Loucy (cell line): ENCODE results near the gene CLMP.
"Not testable (repeated sequence)": the region's sequence is repeated elsewhere in the genome, so short reads cannot be mapped to it uniquely, and the experiment has no call there.

Source experiments
- H2AFZ ChIP-seq: fragments of 200-600 bp; sonication (generic); 2 replicates; pipeline ENCODE4 v1.6.0; 2016; ENCODE audit warnings: antibody characterized with exemption, mild to moderate bottlenecking, low read length, moderate library complexity
- H3F3A ChIP-seq: fragments of 200-600 bp; 2 replicates; pipeline ENCODE4 v1.6.0; 2016; ENCODE audit warnings: antibody characterized with exemption, low read depth, mild to moderate bottlenecking
- H3K27me3 ChIP-seq: fragments of 200-600 bp; sonication (generic); 2 replicates; pipeline ENCODE4 v1.6.1; 2014; ENCODE audit warnings: low read length, mild to moderate bottlenecking; ENCODE audit not compliant: insufficient read depth, poor library complexity, severe bottlenecking
- H3K36me3 ChIP-seq: fragments of 200-600 bp; sonication (generic); 2 replicates; pipeline ENCODE4 v1.6.1; 2016; ENCODE audit warnings: low read length; ENCODE audit not compliant: insufficient read depth
- H3K4me1 ChIP-seq: fragments of 200-600 bp; sonication (generic); 2 replicates; pipeline ENCODE4 v1.5.1; 2014; ENCODE audit warnings: low read length, mild to moderate bottlenecking; ENCODE audit not compliant: insufficient read depth, poor library complexity, severe bottlenecking
- H3K4me2 ChIP-seq: fragments of 200-600 bp; sonication (generic); 2 replicates; pipeline ENCODE4 v1.6.0; 2014; ENCODE audit warnings: antibody characterized with exemption, low read length, low read depth, mild to moderate bottlenecking; ENCODE audit not compliant: poor library complexity, severe bottlenecking
- H3K4me3 ChIP-seq: fragments of 200-600 bp; sonication (generic); 2 replicates; pipeline ENCODE4 v1.5.1; 2014; ENCODE audit warnings: low read length, mild to moderate bottlenecking, mixed read lengths; ENCODE audit not compliant: poor library complexity, severe bottlenecking
- H3K79me2 ChIP-seq: fragments of 200-600 bp; sonication (generic); 2 replicates; pipeline ENCODE4 v1.6.1; 2014; ENCODE audit warnings: low read length; ENCODE audit not compliant: insufficient read depth
- H3K9ac ChIP-seq: fragments of 200-600 bp; sonication (generic); 2 replicates; pipeline ENCODE4 v1.6.0; 2014; ENCODE audit warnings: mild to moderate bottlenecking, low read depth, low read length, moderate library complexity; ENCODE audit not compliant: poor library complexity, severe bottlenecking
- H3K9me2 ChIP-seq: fragments of 200-600 bp; sonication (generic); replicated peaks from 2 replicates; pipeline ENCODE4 v1.6.1; 2016; ENCODE audit warnings: low read depth, low read length, mixed read lengths
- H3K9me3 ChIP-seq: fragments of 200-600 bp; sonication (generic); 2 replicates; pipeline ENCODE4 v1.6.1; 2014; ENCODE audit warnings: mild to moderate bottlenecking, antibody characterized with exemption, low read length, low read depth; ENCODE audit not compliant: insufficient read depth
- H4K20me1 ChIP-seq: fragments of 200-600 bp; sonication (generic); 2 replicates; pipeline ENCODE4 v1.6.0; 2014; ENCODE audit warnings: antibody characterized with exemption, low read length, mild to moderate bottlenecking; ENCODE audit not compliant: insufficient read depth, poor library complexity, severe bottlenecking
- EZH2phosphoT487 ChIP-seq: fragments of 200-600 bp; IDR thresholded peaks from 2 replicates; pipeline ENCODE4 v1.6.1; 2018; ENCODE audit warnings: antibody characterized with exemption, mild to moderate bottlenecking, moderate library complexity, borderline replicate concordance
- TF ChIP-seq, protein P1 (sequence below): fragments of 200-600 bp; sonication (generic); conservative IDR thresholded peaks from 2 replicates; pipeline ENCODE4 v1.5.1; 2014; ENCODE audit warnings: mild to moderate bottlenecking, antibody characterized with exemption, low read length

Gene CLMP

DNA sequence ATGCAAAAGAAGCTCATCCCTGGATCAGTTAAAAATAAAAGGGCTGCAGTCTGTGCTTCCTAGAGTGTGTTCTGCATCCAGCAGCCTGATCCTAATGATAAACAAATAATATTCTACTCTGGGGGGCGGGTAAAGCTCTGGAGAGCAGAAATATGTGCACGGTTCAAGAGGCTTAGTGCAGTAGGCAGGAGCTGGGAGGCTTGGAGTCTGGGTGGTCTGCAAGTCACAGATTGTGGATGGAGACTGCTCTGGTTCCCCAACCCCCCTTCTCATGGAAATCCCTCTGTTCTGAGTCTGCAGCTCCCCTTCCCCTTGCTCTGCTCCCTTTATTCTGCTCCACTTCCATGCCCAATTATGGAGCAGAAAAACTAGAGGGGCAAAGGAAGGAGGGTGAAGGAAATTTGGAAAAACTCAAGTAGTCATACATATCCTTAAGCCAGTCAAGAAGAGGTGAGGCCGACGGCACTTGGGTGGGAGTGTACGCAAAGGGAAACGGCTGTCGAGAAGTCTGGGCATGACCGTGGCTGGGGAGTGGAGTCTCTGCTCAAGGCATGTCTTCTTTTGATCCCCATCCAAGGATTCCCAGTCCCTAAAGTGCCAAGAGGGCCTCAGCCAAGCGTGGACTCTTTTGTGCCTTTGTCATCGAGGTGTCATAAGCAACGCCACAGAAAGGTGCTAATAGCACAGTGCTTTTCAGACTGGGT lies 16.3 kb upstream of the CLMP start:
- Histone ChIP-seq H4K20me1 (no peaks in the 10 kb centered on the region), H3K4me2 (no peak overlapping the region), H2AFZ (no peak overlapping the region)

DNA sequence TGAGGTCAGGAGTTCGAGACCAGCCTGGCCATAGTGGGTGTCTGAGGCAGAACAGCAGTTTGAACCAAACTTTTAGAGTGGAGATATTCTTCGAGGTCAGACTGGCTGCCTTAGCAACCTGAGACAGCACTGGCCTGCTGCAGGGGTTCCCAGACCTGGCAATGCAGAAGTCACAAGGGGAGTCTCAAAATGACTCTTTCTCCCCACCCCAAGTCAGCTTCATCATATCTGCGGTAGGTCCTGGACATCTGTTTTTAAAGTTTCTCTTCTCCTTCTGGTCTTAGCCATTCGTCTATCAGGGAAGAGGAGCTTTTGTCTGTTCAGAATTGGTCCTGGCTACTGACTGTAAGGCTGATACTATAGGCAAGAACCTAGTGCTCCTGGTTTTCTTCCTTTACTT lies 14.5 kb upstream of the CLMP start:
- no peaks in the 10 kb centered on the region for H3K36me3 ChIP-seq
- H2AFZ ChIP-seq = no peak overlapping the region
- TF ChIP-seq, protein P1, sequence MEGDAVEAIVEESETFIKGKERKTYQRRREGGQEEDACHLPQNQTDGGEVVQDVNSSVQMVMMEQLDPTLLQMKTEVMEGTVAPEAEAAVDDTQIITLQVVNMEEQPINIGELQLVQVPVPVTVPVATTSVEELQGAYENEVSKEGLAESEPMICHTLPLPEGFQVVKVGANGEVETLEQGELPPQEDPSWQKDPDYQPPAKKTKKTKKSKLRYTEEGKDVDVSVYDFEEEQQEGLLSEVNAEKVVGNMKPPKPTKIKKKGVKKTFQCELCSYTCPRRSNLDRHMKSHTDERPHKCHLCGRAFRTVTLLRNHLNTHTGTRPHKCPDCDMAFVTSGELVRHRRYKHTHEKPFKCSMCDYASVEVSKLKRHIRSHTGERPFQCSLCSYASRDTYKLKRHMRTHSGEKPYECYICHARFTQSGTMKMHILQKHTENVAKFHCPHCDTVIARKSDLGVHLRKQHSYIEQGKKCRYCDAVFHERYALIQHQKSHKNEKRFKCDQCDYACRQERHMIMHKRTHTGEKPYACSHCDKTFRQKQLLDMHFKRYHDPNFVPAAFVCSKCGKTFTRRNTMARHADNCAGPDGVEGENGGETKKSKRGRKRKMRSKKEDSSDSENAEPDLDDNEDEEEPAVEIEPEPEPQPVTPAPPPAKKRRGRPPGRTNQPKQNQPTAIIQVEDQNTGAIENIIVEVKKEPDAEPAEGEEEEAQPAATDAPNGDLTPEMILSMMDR = no peak
- TF ChIP-seq EZH2phosphoT487 = no peak
- no peaks in the 10 kb centered on the region for H4K20me1 ChIP-seq
- H3K9ac ChIP-seq = no peak overlapping the region
- H3F3A ChIP-seq = no peaks in the 10 kb centered on the region
- no peak overlapping the region for H3K4me3 ChIP-seq
- no peaks in the 10 kb centered on the region for H3K79me2 ChIP-seq
- H3K4me1 ChIP-seq = no peaks in the 10 kb centered on the region
- no peaks in the 10 kb centered on the region for H3K9me3 ChIP-seq
- H3K9me2 ChIP-seq = no peaks in the 10 kb centered on the region
- H3K4me2 ChIP-seq = no peak overlapping the region
- H3K27me3 ChIP-seq = no peaks in the 10 kb centered on the region

More for the DNA sequence above, 16.3 kb upstream of the CLMP start:
- no peak overlapping the region for H3K9ac ChIP-seq
- no peaks in the 10 kb centered on the region for H3K36me3 ChIP-seq
- no peaks in the 10 kb centered on the region for H3K79me2 ChIP-seq
- no peak overlapping the region for H3K4me3 ChIP-seq
- no peaks in the 10 kb centered on the region for H3K4me1 ChIP-seq
- H3K27me3 ChIP-seq = no peaks in the 10 kb centered on the region
- H3F3A ChIP-seq = no peaks in the 10 kb centered on the region
- H3K9me3 ChIP-seq = no peaks in the 10 kb centered on the region
- no peaks in the 10 kb centered on the region for H3K9me2 ChIP-seq
- TF ChIP-seq EZH2phosphoT487 = no peak
- TF ChIP-seq, protein P1 = no peak

DNA sequence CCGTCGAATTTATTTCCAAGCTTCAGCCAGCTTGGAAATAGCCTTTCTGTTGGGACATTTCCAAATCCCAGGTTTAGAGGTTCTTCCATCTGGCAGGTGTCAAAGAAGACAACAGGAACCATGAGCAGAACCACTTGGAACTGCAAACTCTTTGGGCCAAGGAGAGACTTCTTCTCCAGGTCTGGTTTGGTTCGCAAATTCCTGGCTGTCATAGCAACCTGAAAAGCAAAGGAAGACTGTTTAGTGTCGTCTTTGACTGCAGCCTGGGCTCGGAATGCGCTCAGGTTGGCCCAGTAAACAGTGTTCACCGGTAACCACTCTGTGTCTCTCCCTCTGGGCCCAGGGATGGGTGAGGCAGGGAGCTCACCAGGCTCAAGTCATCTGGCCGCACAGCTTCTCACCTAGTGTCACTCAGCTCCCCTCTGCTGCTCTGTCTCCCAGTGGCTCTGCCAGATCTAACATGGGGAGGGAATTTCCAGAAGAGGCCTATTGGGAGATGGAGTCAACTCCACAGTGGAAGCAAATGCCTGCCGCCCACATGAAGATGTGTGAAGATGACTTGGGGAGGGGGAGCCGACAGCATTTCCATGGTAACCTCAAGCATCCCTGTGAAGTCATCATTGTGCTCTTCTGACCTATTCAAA lies 11.9 kb upstream of the CLMP start:
- H3F3A ChIP-seq = no peaks in the 10 kb centered on the region
- H3K9ac ChIP-seq = no peak overlapping the region
- no peaks in the 10 kb centered on the region for H3K9me2 ChIP-seq
- no peak overlapping the region for H3K4me3 ChIP-seq
- no peaks in the 10 kb centered on the region for H3K9me3 ChIP-seq
- TF ChIP-seq, protein P1 = no peak
- no peak for TF ChIP-seq EZH2phosphoT487
- no peak overlapping the region for H2AFZ ChIP-seq
- H3K27me3 ChIP-seq = no peaks in the 10 kb centered on the region
- H3K79me2 ChIP-seq = no peaks in the 10 kb centered on the region
- no peaks in the 10 kb centered on the region for H4K20me1 ChIP-seq
- peaks cover 3% of the 10 kb centered on the region for H3K4me1 ChIP-seq
- H3K4me2 ChIP-seq = no peak overlapping the region
- no peaks in the 10 kb centered on the region for H3K36me3 ChIP-seq

DNA sequence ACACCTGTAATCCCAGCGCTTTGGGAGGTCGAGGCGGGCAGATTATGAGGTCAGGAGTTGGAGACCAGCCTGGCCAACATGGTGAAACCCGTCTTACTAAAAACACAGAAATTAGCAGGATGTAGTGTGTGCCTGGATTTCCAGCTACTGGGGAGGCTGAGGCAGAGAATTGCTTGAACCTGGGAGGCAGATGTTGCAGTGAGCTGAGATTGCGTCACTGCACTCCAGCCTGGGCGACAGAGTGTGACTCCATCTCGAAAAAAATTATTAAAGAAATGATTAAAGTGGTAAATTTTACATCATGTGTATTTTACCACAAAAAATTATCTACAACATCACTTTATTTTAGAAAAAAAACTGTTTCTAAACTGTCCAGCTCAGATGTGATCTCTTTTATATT lies 11.0 kb upstream of the CLMP start:
- H3K36me3 ChIP-seq, H3K9me3 ChIP-seq, H2AFZ ChIP-seq, H3K4me2 ChIP-seq, H3K9me2 ChIP-seq, H3F3A ChIP-seq, H4K20me1 ChIP-seq, H3K27me3 ChIP-seq, H3K9ac ChIP-seq, H3K4me1 ChIP-seq, H3K79me2 ChIP-seq, H3K4me3 ChIP-seq: not testable (repeated sequence)
